Lung (tissue), 12 donors: ENCODE data around the gene PTPRG. TPM values are rescaled to one million over a fixed set of nuclear protein-coding genes. Genes with fewer than 3 reads are reported as not detected.

ENCODE experiments used
- ATAC-seq: fragments of 200-7000 bp; cut with Tn5 transposase; one replicate; pipeline ENCODE4 v1.9.1; 2020; ENCODE audit warnings: moderate number of reproducible peaks; ENCODE audit not compliant: insufficient read depth, low FRiP score
- DNase-seq, 3 donors: peaks; one replicate each; pipeline ENCODE4 v3.0.0-alpha.2; 2013 to 2017
- H3K27ac ChIP-seq, 2 donors: one replicate each; pipeline ENCODE4 v1.5.1; 2013; ENCODE audit warnings: mild to moderate bottlenecking in 2 of 2, moderate library complexity in 2 of 2, control low read depth in 1 of 2, inconsistent platforms in 1 of 2, low read depth in 1 of 2, low read length in 1 of 2
- H3K27me3 ChIP-seq, 3 donors: one replicate each; pipeline ENCODE4 v1.5.1; 2013; ENCODE audit warnings: low read length in 2 of 3; ENCODE audit not compliant: control insufficient read depth in 3 of 3, insufficient read depth in 3 of 3
- H3K36me3 ChIP-seq, 4 donors: one replicate each; pipeline ENCODE4 v1.5.1; 2013; ENCODE audit warnings: low read length in 4 of 4, mild to moderate bottlenecking in 1 of 4, moderate library complexity in 1 of 4; ENCODE audit not compliant: control insufficient read depth in 4 of 4, insufficient read depth in 4 of 4
- H3K4me1 ChIP-seq, 5 donors: one replicate each; pipeline ENCODE4 v1.5.1; 2013; ENCODE audit warnings: low read length in 5 of 5, mild to moderate bottlenecking in 2 of 5, moderate library complexity in 1 of 5; ENCODE audit not compliant: control insufficient read depth in 5 of 5, insufficient read depth in 5 of 5
- H3K4me3 ChIP-seq: one replicate; pipeline ENCODE4 v1.5.1; 2013; ENCODE audit warnings: mild to moderate bottlenecking, control low read depth, moderate library complexity
- H3K9ac ChIP-seq, 2 donors: one replicate each; pipeline ENCODE4 v1.5.1; 2013; ENCODE audit warnings: low read length in 2 of 2, control low read depth in 1 of 2; ENCODE audit not compliant: insufficient read depth in 1 of 2
- H3K9me3 ChIP-seq, 4 donors: one replicate each; pipeline ENCODE4 v1.5.1; 2013; ENCODE audit warnings: low read length in 3 of 4, mild to moderate bottlenecking in 1 of 4, moderate library complexity in 1 of 4; ENCODE audit not compliant: control insufficient read depth in 4 of 4, insufficient read depth in 3 of 4
- WGBS, 2 donors: extraction: QIAGEN DNeasy Blood & Tissue Kit; methylation state at CpG; one replicate each; pipeline ENCODE4 v1.1.7; 2013; 5-methylcytosine and 5-hydroxymethylcytosine counted together
- polyA plus RNA-seq, 2 donors: library from polyadenylated mRNA; stranded (reverse); fragments of 200-250 nt; gene quantifications; one replicate each; pipeline ENCODE4 v1.2.1, GENCODE V29; 2013
- total RNA-seq, 2 donors: library from RNA; depleted of rRNA in 1 of 2; stranded (reverse); fragments of >200 nt in 1 of 2; gene quantifications; one replicate each; pipeline ENCODE4 v1.2.1, GENCODE V29; 2014 to 2021
- TF ChIP-seq, protein P1 (sequence below): IDR thresholded peaks from 2 replicates; pipeline ENCODE4 v1.5.1; 2012; ENCODE audit warnings: mild to moderate bottlenecking; ENCODE audit errors: control extremely low read depth, extremely low read depth
- donor health status: control.
- donor health status: control.
- donor health status: Bipolar disorder and iron deficiency.
- donor health status: healthy.
- donor health status: DM: yes; HTN: yes; CAD: no.

PTPRG gene
- total and polyA plus RNA-seq, 4 donors: 8.5 to 131 (median 75.9) TPM

DNA sequence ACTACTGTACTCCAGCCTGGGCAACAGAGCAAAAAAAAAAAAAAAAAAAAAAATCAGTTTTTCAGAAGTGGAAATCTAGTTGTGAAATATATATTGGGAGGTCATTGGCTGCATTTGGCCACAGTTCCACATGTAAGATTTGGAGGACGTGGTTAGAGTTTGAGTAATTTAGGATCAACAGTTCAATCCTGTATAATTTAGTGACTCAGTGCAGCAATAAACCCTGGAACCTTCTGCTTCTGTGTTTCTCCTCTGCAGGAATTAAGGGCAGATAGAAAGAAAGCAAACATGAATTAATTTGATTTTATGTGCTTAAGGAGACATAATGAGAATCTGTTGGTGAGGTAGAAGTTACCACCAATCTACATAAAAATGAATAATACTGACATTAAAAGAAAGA is 347.0 kb downstream of the PTPRG start:
- Histone ChIP-seq H3K27ac (no peak overlapping the region), H3K4me3 (no peak overlapping the region), H3K36me3 (no peaks in the 10 kb centered on the region), H3K4me1 (peaks cover 0 to 18% (median 8%) of the 10 kb centered on the region in 5 donors), H3K9me3 (no peaks in the 10 kb centered on the region), H3K27me3 (no peaks in the 10 kb centered on the region), H3K9ac (no peak overlapping the region)
- ATAC-seq: no peak
- TF ChIP-seq, protein P1, sequence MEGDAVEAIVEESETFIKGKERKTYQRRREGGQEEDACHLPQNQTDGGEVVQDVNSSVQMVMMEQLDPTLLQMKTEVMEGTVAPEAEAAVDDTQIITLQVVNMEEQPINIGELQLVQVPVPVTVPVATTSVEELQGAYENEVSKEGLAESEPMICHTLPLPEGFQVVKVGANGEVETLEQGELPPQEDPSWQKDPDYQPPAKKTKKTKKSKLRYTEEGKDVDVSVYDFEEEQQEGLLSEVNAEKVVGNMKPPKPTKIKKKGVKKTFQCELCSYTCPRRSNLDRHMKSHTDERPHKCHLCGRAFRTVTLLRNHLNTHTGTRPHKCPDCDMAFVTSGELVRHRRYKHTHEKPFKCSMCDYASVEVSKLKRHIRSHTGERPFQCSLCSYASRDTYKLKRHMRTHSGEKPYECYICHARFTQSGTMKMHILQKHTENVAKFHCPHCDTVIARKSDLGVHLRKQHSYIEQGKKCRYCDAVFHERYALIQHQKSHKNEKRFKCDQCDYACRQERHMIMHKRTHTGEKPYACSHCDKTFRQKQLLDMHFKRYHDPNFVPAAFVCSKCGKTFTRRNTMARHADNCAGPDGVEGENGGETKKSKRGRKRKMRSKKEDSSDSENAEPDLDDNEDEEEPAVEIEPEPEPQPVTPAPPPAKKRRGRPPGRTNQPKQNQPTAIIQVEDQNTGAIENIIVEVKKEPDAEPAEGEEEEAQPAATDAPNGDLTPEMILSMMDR: no peak
- WGBS, 2 donors: 65 to 73% methylated on average over 1 of the region's 1 CpG
- DNase-seq: no peak

DNA sequence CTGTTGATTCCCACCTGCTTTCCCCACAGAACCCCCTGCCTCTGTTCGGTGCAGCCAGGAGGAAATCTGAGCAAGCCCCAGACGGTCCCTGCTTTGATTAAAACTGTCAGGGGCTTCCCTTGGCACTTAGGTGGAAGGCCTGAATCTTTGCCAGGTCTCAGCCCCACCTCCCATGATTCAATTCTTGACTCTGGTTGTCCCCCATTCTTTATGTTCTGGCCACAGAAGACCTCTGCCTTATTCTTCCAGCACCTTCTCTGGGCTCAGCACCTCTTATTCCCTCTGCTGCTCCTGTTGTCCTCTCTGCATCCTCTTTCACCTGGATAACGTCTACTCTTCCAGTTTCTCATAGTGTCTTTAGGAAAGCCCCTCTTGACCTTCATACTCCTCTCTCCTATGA is 349.4 kb downstream of the PTPRG start:
- WGBS, 2 donors: 80% methylated on average over 3 of the region's 3 CpGs
- peaks cover 0 to 15% (median 0%) of the 10 kb centered on the region in 5 donors for H3K4me1 ChIP-seq
- no peaks in the 10 kb centered on the region for H3K36me3 ChIP-seq
- no peak overlapping the region for H3K9ac ChIP-seq
- ATAC-seq (no peak), DNase-seq (no peak)
- no peak overlapping the region for H3K27ac ChIP-seq
- no peaks in the 10 kb centered on the region for H3K9me3 ChIP-seq
- H3K27me3 ChIP-seq: no peaks in the 10 kb centered on the region
- H3K4me3 ChIP-seq: no peak overlapping the region
- TF ChIP-seq, protein P1: no peak

DNA sequence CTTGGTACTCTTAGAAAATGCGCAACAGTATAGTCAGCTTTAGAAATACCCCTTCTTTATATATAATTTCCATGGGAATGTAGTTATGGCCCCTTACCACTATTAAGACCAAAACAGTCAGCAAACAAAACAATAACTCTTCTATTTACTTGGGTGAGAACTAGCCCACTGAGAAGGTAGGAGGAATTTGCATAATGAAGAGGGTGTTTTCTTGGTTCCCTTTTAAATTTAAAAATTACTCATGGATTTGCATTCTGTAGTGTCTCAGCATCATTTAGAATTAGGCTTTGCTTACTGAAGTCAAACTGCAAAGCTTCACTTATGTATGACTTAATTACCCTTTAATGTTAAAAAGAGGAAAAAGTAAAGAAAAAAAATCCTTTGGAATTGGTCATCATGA is 350.8 kb downstream of the PTPRG start:
- H3K4me3 ChIP-seq: no peak overlapping the region
- peaks cover 0 to 18% (median 4%) of the 10 kb centered on the region in 5 donors for H3K4me1 ChIP-seq
- H3K9me3 ChIP-seq: no peaks in the 10 kb centered on the region
- no peaks in the 10 kb centered on the region for H3K27me3 ChIP-seq
- ATAC-seq: no peak
- TF ChIP-seq, protein P1: no peak
- no peak overlapping the region for H3K27ac ChIP-seq
- no peak for DNase-seq
- H3K9ac ChIP-seq: no peak overlapping the region
- H3K36me3 ChIP-seq: no peaks in the 10 kb centered on the region
- WGBS, 2 donors: 95 to 100% methylated on average over 1 of the region's 1 CpG

DNA sequence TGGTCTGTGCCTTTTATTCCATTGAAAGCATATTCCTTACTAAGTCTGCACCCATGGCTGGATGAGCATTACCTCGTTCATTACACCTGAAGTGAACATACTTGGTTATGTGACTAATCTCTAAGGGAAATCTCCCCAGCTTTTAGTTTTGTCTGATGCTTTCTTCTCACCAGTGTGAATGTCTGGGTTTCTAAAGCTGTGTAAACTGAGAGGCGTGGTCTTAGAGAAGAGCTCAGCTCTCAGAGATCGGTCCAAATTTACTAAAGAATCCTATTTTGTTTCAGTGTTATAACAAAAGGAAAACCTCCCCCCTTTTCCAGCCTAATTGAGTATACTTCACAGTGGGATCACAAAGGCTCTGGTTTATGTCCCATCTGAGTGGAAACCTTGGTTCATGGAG is 352.3 kb downstream of the PTPRG start:
- Histone ChIP-seq H3K27ac (no peak overlapping the region), H3K4me3 (no peak overlapping the region), H3K27me3 (no peaks in the 10 kb centered on the region), H3K36me3 (no peaks in the 10 kb centered on the region), H3K9me3 (no peaks in the 10 kb centered on the region), H3K4me1 (peaks cover 0 to 26% (median 6%) of the 10 kb centered on the region in 5 donors), H3K9ac (no peak overlapping the region)
- WGBS, 2 donors: 83 to 88% methylated on average over 3 of the region's 3 CpGs
- ATAC-seq (no peak), DNase-seq (no peak)
- TF ChIP-seq, protein P1: no peak
